Effector memory CD8-positive, alpha-beta T cell (primary cell): ENCODE measurements around the gene ZNF442.
"Not testable (repeated sequence)": the region's sequence is repeated elsewhere in the genome, so short reads cannot be mapped to it uniquely, and the experiment has no call there.

Experiments used
- ATAC-seq: fragments of 150-1000 bp; cut with Tn5 transposase; replicated peaks from 2 replicates; pipeline ENCODE4 v1.10.0; 2021; ENCODE audit warnings: mild to moderate bottlenecking, moderate library complexity
- DNase-seq, 3 experiments: peaks; one replicate each; pipeline ENCODE4 v3.0.0; 2021
- H3K27ac Mint-ChIP-seq, 2 donors: one replicate each; pipeline ENCODE4 v1.8.0; 2022; ENCODE audit warnings: mild to moderate bottlenecking in 2 of 2, mixed read lengths in 2 of 2, moderate library complexity in 2 of 2
- H3K27me3 Mint-ChIP-seq, 2 donors: one replicate each; pipeline ENCODE4 v1.8.0; 2022; ENCODE audit warnings: mixed read lengths in 2 of 2
- H3K36me3 Mint-ChIP-seq: one replicate; pipeline ENCODE4 v1.8.0; 2022; ENCODE audit warnings: mild to moderate bottlenecking, moderate library complexity, mixed read lengths; ENCODE audit not compliant: insufficient read depth
- H3K4me1 Mint-ChIP-seq, 2 donors: one replicate each; pipeline ENCODE4 v1.8.0; 2022; ENCODE audit warnings: low read depth in 2 of 2, mixed read lengths in 2 of 2
- H3K4me3 Mint-ChIP-seq, 2 donors: one replicate each; pipeline ENCODE4 v1.8.0; 2022; ENCODE audit warnings: mild to moderate bottlenecking in 2 of 2, mixed read lengths in 2 of 2, moderate library complexity in 2 of 2
- H3K9me3 Mint-ChIP-seq, 2 donors: one replicate each; pipeline ENCODE4 v1.8.0; 2022; ENCODE audit warnings: mixed read lengths in 2 of 2
- total RNA-seq, 9 experiments: gene quantifications; one replicate each; lab custom pipeline; 2026; lab: John Stamatoyannopoulos, UW

Gene ZNF442
- 0.67 to 4.8 (median 1.8) reads per million in 9 experiments for total RNA-seq

GRCh38 chr19:12365236-12366162 is at the start of gene ZNF442:
TSS of gene ZNF442 (minus strand) at chr19:12365683. CDS start at chr19:12363631, 2,052 bp downstream.
- Mint-ChIP-seq H3K27ac (peak within 1 kb of the TSS; percentile 86 to 89), H3K9me3 (no peaks in the 10 kb centered on the region), H3K4me3 (peak within 1 kb of the TSS; percentile 92 to 95), H3K4me1 (peaks cover 14 to 15% of the 10 kb centered on the region in 2 donors), H3K36me3 (no peaks in the 10 kb centered on the region), H3K27me3 (peaks cover 4 to 22% of the 10 kb centered on the region in 2 donors)
- peak; percentile 54 to 60 (median 55) for DNase-seq
- ATAC-seq = peak; percentile 97

- no peaks in the 10 kb centered on the region for H3K36me3 Mint-ChIP-seq
- no peak for ATAC-seq
- H3K27me3 Mint-ChIP-seq = no peaks in the 10 kb centered on the region
- peaks cover 1 to 7% of the 10 kb centered on the region in 2 donors for H3K9me3 Mint-ChIP-seq
- DNase-seq = no peak
- no peaks in the 10 kb centered on the region for H3K4me1 Mint-ChIP-seq
- H3K4me3 Mint-ChIP-seq = no peak overlapping the region
- no peak overlapping the region for H3K27ac Mint-ChIP-seq
Observed at GRCh38 chr19:12411893-12412292, 46.4 kb upstream of the ZNF442 start.

- peaks cover 11% of the 10 kb centered on the region for H3K36me3 Mint-ChIP-seq
- H3K27me3 Mint-ChIP-seq = no peaks in the 10 kb centered on the region
- DNase-seq = peak; percentile 58 to 66 (median 60)
- peak within 1 kb of the TSS; percentile 84 to 87 for H3K27ac Mint-ChIP-seq
- peak; percentile 89 for ATAC-seq
- peaks cover 9 to 13% of the 10 kb centered on the region in 2 donors for H3K4me1 Mint-ChIP-seq
- H3K4me3 Mint-ChIP-seq = peak within 1 kb of the TSS; percentile 87 to 93
- no peaks in the 10 kb centered on the region for H3K9me3 Mint-ChIP-seq
Observed at GRCh38 chr19:12400633-12401502, 35.4 kb upstream of the ZNF442 start, which contains the start of gene ZNF799. TSS of gene ZNF799 (minus strand) at chr19:12401271. CDS start at chr19:12401070, 201 bp downstream.

GRCh38 chr19:12399901-12400632 is 34.6 kb upstream of the ZNF442 start:
- Mint-ChIP-seq H3K4me3 (peak overlapping the region; percentile 87 to 93), H3K36me3 (peaks cover 11% of the 10 kb centered on the region), H3K4me1 (peaks cover 12 to 13% of the 10 kb centered on the region in 2 donors), H3K27ac (peak overlapping the region; percentile 84 to 87)
- DNase-seq (peak in 2 of 3 experiments; percentile 2 to 6), ATAC-seq (peak; percentile 59)
- H3K9me3 Mint-ChIP-seq, H3K27me3 Mint-ChIP-seq: not testable (repeated sequence)

GRCh38 chr19:12391148-12391547 is 25.7 kb upstream of the ZNF442 start:
- not testable (repeated sequence) for H3K4me3 Mint-ChIP-seq, ATAC-seq, DNase-seq, H3K27ac Mint-ChIP-seq, H3K27me3 Mint-ChIP-seq, H3K9me3 Mint-ChIP-seq, H3K36me3 Mint-ChIP-seq, H3K4me1 Mint-ChIP-seq

- H3K27ac Mint-ChIP-seq, DNase-seq, H3K9me3 Mint-ChIP-seq, H3K4me1 Mint-ChIP-seq, ATAC-seq, H3K36me3 Mint-ChIP-seq, H3K27me3 Mint-ChIP-seq, H3K4me3 Mint-ChIP-seq: not testable (repeated sequence)
Observed at GRCh38 chr19:12386365-12386764, 20.9 kb upstream of the ZNF442 start.

- DNase-seq (no peak), ATAC-seq (no peak)
- no peaks in the 10 kb centered on the region for H3K4me1 Mint-ChIP-seq
- no peak overlapping the region for H3K27ac Mint-ChIP-seq
- H3K4me3 Mint-ChIP-seq = no peak overlapping the region
- H3K9me3 Mint-ChIP-seq = peaks cover 14 to 19% of the 10 kb centered on the region in 2 donors
- H3K36me3 Mint-ChIP-seq = no peaks in the 10 kb centered on the region
- H3K27me3 Mint-ChIP-seq = no peaks in the 10 kb centered on the region
Observed at GRCh38 chr19:12380444-12380737, 14.9 kb upstream of the ZNF442 start.

GRCh38 chr19:12379732-12380443 is 14.4 kb upstream of the ZNF442 start:
- H3K27me3 Mint-ChIP-seq = no peaks in the 10 kb centered on the region
- H3K4me3 Mint-ChIP-seq = no peak overlapping the region
- no peak overlapping the region for H3K27ac Mint-ChIP-seq
- no peaks in the 10 kb centered on the region for H3K36me3 Mint-ChIP-seq
- H3K4me1 Mint-ChIP-seq = no peaks in the 10 kb centered on the region
- ATAC-seq (no peak), DNase-seq (no peak)
- peaks cover 14 to 19% of the 10 kb centered on the region in 2 donors for H3K9me3 Mint-ChIP-seq

- no peaks in the 10 kb centered on the region for H3K4me1 Mint-ChIP-seq
Observed at GRCh38 chr19:12374026-12374425, 8.5 kb upstream of the ZNF442 start.

GRCh38 chr19:12364391-12365235 is 870 bp downstream of the ZNF442 start:
- Mint-ChIP-seq H3K4me1 (peaks cover 14 to 15% of the 10 kb centered on the region in 2 donors), H3K9me3 (no peaks in the 10 kb centered on the region), H3K4me3 (peak overlapping the region; percentile 92 to 95), H3K27me3 (peaks cover 4 to 22% of the 10 kb centered on the region in 2 donors), H3K27ac (peak overlapping the region; percentile 86 to 89), H3K36me3 (no peaks in the 10 kb centered on the region)
- ATAC-seq (no peak), DNase-seq (no peak)

More at GRCh38 chr19:12374026-12374425, 8.5 kb upstream of the ZNF442 start:
- Mint-ChIP-seq H3K4me3 (no peak overlapping the region), H3K9me3 (peaks cover 9 to 19% of the 10 kb centered on the region in 2 donors), H3K27me3 (no peaks in the 10 kb centered on the region), H3K36me3 (no peaks in the 10 kb centered on the region), H3K27ac (no peak overlapping the region)
- DNase-seq (no peak), ATAC-seq (no peak)

GRCh38 chr19:12362236-12362635 is 3.2 kb downstream of the ZNF442 start:
- H3K27ac Mint-ChIP-seq, ATAC-seq, H3K9me3 Mint-ChIP-seq, H3K36me3 Mint-ChIP-seq, H3K4me3 Mint-ChIP-seq, DNase-seq: not testable (repeated sequence)
- Mint-ChIP-seq H3K4me1 (peaks cover 14 to 17% of the 10 kb centered on the region in 2 donors), H3K27me3 (peaks cover 4 to 22% of the 10 kb centered on the region in 2 donors)

GRCh38 chr19:12353375-12353774 is 12.1 kb downstream of the ZNF442 start:
- DNase-seq = no peak
- H3K4me1 Mint-ChIP-seq = no peaks in the 10 kb centered on the region
- ATAC-seq = no peak
- no peaks in the 10 kb centered on the region for H3K36me3 Mint-ChIP-seq
- no peak overlapping the region for H3K27ac Mint-ChIP-seq
- H3K4me3 Mint-ChIP-seq = no peak overlapping the region
- H3K27me3 Mint-ChIP-seq = no peaks in the 10 kb centered on the region
- peaks cover 10 to 16% of the 10 kb centered on the region in 2 donors for H3K9me3 Mint-ChIP-seq
